ELF-1 (cell line): ENCODE measurements around the gene PLCH1.

ENCODE experiments used
- DNase-seq: peaks from one replicate; pipeline ENCODE4 v3.0.0-alpha.2; 2016; ENCODE audit warnings: low read depth, low spot score

PLCH1 gene

DNA sequence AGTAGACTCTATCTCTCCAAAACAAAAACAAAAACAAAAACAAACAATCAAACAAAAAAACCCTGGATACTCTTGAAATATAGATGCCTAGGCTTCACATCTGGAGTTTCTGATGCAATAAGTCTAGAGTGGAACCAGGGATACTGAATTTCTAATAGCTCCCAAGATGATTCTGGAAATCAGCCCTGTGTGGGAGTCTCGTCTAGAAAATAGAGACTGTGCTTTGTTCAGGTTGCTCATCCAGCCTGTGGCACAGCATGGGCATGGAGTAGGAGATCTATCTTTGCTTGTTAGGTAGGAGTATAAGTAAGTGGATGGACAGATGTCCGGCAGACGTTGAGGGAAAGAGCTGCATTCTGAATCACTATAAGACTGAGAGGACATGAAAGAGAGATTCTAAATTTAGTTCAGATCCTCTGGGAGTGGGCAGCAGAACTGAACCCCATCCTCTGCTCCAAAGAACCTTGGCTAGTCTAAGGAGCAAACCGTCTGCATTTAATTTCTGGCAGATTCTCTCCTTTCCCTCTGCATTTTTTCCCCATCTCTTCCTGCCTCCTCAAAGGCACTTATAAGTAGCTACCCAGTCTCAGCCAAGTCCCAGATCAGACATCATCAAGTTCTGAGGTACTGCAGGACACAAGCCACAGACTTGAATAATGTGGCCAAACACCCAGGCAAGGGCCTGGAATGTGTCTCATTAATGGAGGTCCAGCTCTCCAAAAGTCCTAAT, 358.8 kb downstream of the PLCH1 start:
- DNase-seq = no peak

DNA sequence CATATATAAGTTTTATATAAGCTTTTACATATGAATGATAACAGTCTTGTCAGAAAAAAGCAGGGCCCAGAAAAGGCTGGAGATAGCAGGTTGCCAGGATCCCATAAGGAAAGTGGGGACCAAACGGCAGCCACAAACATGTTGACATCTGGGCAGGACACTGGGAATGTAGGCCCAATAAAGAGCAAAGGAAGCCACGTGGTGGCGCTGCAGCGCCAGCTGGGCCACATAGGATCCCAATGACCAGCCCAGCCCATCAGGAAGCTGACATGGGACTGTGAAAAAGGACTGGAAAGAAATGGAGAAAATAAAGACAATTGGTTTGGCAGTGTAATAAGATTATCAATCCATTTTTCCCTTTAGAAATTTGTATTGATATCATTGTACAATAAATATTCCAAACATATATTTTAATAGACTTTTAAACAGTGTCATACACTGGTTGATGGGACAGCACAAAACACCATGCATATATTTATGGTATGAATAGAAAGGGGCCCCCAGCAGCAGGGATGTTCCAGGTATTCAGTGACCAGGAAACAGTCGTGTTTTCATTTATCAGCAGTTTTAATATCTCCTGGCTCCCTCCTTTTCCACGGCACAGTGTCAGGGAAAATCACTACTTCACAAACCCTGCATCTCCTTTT, 362.4 kb downstream of the PLCH1 start:
- DNase-seq = peak; percentile 88

DNA sequence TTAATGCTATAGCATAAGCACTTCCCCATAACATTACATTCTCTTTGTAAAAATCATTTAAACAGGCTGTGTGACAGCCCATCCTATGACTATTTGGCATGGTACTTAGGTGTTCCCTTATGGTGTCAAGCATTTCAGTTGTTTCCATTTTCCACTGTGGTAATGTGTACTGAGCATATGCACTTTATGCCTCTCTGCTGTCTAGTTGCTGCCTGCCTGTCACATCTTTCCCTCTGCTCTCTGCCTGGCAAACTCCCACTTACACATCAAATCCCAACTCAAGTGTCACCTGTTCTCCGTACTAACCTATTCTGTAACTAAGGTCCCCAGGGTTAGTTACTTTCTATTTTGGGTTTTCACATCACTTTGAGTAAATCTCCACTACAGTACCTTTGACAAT, 367.0 kb downstream of the PLCH1 start:
- no peak for DNase-seq

DNA sequence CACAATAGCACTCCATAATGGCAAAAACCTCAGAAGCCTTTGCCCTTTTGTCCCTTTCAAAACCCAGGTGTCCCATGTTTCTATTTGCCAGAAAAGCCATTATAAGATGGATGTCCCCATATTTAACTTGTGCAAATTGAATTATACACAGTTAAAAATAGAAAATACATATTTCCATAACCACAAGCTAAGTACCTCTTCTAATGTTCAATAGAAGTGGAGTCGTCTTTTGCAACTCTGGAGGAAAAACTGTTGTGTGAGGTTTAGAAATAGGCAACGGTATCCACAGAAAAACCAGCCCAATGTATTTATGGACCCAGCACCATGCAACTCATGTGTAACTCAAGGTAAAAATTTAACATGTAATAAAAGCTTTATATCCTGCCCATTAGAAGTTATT, 367.8 kb downstream of the PLCH1 start:
- no peak for DNase-seq

DNA sequence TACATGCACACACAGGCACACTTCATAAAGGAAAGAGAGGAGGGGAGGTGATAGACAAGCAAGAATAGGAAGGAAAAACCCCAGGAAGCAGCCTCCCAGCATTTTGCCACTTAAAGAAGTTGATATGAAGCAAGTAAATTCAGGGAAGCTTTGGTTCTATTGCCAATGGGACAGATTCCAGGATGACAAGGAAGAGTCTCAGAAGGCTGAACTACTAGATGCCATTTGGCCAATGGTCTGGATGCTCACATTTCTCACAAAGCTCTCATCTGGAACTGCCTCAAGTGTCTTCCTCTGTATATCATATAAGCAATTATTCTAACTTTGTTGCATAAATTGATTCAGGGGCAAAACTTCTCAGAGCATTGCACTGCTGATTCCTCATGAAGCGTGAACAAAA, 372.6 kb downstream of the PLCH1 start:
- no peak for DNase-seq

DNA sequence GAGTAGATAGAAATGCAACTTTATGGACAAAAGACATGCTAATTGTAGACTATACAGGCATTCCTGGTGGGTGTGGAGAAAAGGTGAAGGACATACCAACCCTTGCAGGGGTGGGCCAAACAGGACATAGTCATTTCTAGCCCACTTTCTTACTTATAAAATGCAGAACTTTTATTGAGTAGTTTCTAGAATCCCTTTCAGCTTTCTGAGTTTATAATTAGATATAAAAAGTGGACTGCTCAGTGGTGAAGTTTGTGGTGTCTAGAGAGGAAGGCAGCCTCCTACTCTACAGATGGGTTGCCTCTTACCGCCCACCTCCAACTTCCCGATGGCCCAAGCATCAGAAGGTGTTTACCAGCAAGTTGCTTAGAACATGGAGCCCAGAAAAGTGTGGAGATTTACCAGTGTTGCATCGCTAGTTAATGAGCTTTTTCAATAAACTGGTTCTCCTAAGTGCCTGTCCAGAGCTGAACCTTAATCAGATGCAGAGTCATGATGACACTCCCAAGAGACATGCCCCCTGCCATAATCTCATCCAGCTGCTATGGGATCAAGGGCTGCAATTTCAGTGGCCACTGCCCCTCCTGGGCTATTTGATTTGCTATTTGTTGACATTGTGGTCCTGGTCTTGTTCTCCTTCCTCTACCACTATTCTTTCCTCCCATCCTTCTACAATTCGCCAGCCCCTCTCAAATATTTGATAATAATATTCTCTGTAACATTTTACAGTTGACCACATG, 373.9 kb downstream of the PLCH1 start:
- no peak for DNase-seq

DNA sequence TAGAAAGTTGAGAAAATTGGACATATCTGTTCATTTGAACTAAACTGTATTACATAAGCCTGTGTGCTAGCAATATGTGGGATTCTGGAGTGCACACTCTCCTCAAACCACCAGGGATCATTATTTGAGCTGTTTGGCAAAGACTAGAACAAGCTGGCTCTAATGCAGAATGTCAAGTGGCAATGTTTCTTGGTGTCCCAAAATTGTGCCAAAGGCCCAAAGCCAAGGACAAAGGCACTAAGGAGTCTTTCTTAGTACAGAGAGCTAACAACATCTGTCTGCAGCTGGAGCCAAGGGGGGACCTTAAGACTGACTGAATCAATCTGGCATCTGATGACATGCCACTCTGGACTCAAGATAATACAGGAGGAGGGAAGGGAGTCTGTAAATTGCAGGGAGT, 374.7 kb downstream of the PLCH1 start:
- DNase-seq = no peak

DNA sequence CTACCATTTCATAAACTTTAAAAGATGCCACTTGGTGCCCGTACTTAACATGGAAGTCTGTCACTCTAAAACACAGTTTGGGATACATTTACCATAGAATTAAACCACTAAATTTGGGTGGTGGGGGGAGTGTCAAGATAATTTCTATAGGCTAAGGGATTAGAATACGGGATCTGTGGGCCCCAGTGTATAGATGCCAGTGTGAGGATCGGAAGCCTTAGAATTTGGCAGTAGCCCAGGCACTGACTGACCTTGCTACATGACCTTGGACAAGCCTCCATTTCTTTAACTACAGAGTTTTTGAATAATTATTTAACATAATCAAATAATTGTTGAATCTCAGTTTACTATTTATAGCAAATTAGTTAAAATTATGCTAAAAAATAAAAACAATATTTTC, 375.1 kb downstream of the PLCH1 start:
- no peak for DNase-seq

DNA sequence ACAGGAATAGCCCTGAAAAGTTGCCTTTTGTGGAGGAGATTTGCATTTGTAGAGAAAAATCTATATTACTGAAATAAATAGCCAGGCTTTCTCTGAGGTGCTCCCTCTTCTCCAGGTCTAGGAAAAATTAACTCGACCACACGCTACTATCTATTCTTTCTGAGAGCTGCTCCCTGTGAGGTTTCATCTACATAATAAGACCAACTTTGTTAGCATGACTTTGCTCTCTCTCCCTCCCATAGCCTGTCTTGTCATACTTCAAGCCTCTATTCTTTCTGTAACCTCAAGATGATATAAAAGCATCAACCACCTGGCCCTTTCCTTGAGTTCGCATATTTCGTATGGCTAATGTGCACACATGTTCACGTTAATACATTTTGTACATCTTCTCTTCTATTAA, 375.6 kb downstream of the PLCH1 start:
- no peak for DNase-seq

DNA sequence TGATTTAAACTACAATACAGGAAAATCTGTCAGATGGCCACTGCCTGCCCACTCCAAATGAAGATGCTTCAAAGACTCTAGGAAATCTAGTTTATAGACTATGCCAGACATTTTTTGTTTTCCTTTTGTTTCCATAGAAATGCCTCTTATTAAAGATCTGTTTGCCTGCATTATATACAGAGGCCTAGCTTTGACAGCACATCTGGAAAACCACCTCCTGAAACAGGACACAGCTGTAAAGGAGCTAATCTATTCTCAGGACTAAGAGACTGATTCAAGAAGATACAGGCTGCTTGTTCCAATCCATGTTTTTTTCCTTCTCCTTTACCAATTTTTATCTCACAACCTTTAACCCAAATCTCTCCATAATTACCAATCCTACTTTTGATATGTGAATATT, 376.1 kb downstream of the PLCH1 start:
- no peak for DNase-seq

DNA sequence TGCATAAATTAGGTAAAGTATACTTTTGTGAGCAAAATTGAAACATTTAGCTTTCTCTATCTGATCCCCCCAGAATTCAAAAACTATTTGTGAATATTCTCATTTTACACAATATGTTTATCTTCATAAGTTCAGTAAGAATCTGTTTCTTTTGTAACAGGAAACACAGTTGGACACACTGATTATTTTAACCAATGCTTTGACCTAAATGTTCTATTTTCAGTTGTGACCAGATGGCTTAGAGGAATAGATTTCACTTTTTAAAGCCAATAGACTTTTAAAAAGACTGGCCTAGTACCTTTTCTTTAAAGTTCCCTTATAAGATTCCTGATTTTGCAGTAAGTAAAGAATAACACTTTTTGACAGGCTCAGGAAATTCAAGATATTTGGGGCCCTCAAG, 377.4 kb downstream of the PLCH1 start:
- DNase-seq = no peak

DNA sequence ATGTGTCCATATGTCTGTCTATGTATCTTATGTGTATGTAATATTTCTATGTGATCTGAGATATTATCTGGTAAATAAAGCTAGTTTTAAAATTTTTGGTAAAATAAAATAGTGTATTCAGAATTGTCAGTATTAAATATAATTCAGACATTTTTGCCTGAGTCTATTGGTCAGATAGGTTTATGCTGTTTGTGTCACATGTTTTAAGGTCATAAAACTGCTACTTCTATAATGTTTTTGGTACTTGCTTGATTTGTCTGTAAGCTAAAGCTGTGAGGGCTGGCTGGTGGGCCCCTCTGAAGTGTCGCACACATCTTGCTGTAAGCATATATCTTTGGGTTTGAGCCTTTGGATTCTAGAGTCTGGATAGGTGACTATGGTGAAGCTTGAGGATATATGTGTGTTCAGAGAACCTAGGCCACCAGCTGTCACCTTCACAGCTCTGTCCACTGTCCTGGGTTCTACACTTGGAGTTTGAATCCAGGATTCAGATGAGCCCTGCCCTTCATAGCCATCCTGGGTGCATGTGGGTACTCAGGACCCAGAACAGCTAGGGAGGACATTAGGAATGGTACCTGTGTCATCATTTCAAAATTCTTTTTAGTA, 379.6 kb downstream of the PLCH1 start:
- DNase-seq = no peak

DNA sequence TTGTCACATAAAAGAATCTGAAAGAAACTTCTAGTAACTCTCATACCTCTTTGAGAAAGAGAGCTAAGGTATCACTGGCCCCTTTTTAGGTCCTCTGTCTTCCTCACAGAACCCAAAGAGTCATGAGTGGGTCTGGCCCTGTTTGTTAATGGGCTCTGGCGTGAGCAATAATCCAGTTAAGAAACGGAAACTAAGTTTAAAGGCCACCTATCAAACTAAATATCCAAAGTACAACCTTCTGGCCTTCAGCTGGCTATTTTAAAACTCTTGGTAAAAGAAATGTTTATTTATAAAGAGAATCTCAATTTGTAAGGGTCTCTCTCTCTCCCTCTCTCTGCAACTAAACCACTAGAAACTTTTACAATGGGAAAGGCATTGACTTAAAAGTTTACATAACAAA, 380.4 kb downstream of the PLCH1 start:
- no peak for DNase-seq

DNA sequence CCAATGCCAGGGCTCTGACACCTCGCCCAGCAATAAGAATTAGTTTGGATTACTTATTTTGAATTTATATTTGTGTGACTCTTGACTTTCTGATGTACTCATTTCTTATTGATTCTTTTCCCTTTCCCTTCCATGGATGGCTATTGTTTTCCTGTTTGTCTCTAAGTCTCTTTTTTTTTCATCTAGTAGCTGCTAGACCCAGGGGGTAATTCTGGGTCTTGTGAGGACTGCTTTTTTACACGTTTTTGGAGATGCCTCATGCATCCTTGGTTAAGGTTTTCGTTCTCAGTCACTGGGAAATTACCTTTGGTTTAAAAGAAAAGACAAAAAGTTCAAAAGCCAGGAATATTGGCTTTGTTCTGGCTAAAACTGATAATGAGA, 381.2 kb downstream of the PLCH1 start:
- DNase-seq = no peak

DNA sequence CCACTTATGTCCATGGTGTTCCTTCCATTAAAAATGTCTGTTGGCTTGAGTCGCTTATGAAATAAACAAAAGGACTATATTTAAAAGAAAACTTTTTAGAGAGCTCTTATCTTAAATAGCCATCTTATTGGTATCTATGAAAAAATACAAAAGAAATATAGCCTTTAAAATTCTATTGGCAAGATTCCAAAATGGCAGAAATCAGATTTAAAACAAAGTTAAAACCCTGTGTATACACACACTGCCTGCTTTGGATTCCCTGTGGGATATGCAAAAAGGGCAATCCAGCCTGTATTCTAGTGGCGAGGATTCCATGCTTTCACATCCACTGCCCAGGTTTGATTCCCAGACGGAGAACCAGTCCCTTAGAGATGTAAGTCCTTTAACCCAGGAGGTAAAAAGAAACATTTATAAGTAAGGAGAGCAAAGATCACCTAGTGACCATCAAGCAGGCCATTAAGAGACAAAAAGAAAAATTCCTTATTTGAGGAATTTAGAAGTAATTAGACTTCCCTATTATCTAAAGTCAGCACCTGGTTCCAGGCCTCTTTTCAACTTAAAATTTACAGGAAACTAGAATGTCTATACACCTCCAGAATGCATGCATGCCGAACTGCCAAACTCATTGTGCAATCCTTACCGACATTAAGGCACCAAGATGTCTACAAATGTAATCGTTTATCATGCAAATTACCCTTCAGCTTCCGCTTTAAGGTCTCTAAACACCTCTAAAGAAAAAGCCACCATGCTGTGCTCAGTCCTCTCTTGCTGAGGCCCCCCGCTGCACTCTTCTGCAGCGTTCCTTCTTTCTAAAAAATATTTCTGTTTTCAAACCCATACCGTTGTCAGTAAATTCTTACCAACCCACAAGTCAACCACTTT, 381.8 kb downstream of the PLCH1 start:
- peak; percentile 79 for DNase-seq

DNA sequence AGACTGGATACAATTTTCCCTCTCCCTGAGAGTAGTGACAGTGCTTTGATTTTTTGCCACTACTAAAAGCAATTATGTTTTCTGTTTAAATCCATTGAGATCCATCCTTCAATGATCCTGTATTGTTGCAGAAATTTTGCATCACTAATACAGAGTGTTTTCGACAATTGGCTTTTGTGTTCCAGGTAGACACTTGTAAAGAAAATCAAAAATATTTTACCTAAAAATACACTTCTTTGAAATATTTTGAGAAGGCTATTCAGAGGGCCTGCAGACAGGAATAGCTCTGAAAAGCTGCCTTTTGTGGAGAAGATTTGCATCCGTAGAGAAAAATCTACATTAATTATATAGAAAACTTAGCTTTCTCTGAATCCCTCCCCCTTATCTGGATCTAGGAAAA, 384.6 kb downstream of the PLCH1 start:
- DNase-seq = no peak

DNA sequence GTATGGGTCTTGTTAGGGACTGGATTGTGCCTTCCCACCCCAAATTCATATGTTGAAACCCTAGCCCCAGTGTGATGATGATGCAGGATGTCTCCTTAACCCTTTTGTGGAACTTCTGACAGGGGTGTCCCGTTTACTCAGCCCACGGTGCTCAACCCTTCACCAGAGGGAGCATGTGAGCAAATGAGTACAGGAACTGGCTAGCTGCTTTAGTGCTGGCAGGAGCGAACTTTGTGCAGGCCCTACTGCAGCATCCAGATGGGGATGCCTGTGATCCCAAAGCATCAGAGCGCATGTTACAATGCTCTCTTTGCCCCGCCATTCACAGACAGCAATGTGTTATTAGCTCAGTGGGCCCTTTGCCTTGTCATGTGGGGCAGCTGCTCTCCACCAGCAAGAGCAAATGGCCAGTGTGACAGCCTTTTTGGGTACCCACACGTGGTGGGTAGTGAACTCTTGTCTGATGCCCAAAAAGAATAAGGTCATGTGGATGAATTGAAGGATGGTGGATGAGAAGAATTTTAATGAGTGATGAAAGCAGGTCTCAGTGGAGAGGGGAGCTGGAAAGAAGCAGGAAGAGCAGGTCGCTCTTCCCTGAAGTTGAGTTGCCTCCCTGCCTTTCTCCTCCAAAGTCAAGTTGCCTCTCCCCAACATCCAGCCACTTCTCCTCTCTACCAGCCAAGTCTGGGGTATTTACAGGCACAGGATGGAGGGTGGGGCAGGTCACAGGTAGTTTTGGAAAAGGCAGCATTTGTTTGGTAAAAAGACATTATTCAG, 388.1 kb downstream of the PLCH1 start:
- peak; percentile 54 for DNase-seq

DNA sequence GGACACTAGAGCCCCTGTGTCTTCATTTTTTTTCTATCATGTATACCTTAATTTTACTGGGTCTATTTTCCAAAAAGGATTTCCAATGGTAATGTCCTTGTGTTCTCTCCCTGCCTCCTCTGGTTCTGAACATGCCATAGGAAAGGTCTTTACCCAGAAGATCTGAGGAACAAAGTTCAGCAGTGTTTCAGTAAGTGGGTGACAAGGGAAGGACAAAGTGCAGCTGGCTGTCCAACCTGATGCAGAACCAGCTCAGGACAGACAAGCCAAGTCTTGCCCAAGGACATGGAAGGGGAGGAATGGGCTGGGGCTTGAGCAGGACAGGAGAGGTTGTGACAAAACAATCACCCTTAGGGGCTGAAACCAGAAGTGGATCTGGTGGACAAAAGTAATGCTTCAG, 390.2 kb downstream of the PLCH1 start:
- peak; percentile 44 for DNase-seq

DNA sequence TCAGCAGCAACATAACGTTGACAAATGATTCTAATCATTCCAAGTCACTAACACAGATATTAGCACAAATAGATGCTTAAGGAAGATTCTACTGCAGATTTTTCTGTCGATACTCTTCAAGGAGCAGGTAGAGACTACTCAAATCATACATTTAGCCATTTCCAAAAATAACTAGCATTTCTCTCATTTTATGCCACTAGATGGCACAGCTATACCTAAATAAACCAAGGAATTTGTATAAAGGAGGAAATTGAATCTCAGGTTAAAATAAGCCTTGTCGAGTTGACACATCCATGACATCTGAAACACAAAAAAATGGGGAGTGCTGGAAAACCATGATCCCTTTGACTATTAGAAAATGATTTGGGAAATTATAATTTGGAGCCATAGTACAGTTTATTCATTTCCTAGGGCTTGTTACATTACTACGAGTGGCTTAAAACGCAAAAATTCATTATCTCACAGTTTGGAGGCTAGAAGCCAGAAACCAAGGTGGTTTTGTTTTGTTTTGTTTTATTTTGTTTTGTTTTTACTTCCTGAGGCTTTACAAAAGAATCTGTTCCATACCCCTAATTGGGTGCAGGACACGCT, 391.9 kb downstream of the PLCH1 start:
- DNase-seq = no peak

DNA sequence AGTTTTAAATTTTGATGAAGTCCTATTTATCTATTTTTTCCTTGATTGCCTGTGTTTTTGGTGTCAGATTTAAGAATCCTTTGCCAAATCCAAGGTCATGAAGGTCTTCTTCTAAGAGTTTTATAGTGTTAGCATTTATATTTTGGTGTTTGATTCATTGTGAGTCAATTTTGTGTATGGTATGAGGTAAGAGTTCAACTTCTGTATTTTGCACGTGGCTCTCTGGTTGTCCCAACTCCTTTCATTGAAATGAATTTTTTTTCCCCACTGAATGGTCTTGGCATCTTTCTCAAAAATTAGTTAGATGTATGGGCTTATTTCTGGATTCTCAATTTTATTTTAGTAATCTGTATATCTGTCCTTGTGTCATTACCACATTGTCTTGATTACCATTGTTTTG, 394.3 kb downstream of the PLCH1 start:
- DNase-seq = no peak
